ENCODE data around the gene ADGB.
"Not testable (repeated sequence)": the region's sequence is repeated elsewhere in the genome, so short reads cannot be mapped to it uniquely, and the experiment has no call there.

ADGB gene

GRCh38 chr6:146598772-146599405 lies at the start of gene ADGB:
Gene ADGB, plus strand, starts transcription at chr6:146598972. Its CDS starts 69 bp downstream, at chr6:146599041.
- Mint-ChIP-seq H3K36me3 (no peaks in the 10 kb centered on the region), H3K27me3 (peaks cover 13% of the 10 kb centered on the region), H3K4me1 (no peaks in the 10 kb centered on the region), H3K4me3 (no peak within 1 kb of the TSS), H3K27ac (no peak within 1 kb of the TSS), H3K9me3 (no peaks in the 10 kb centered on the region)
- CTCF ChIA-PET, result no interaction called here
- DNase-seq, result no peak

- CTCF ChIA-PET, result no interaction called here
- DNase-seq, result no peak
- H3K4me3 Mint-ChIP-seq, result no peak overlapping the region
- H3K27ac Mint-ChIP-seq, result no peak overlapping the region
- no peaks in the 10 kb centered on the region for H3K4me1 Mint-ChIP-seq
- H3K27me3 Mint-ChIP-seq, result peaks cover 4% of the 10 kb centered on the region
- no peaks in the 10 kb centered on the region for H3K36me3 Mint-ChIP-seq
- H3K9me3 Mint-ChIP-seq, result no peaks in the 10 kb centered on the region
Observed at GRCh38 chr6:146550911-146551310, 47.9 kb upstream of the ADGB start.

GRCh38 chr6:146551545-146551944 lies 47.2 kb upstream of the ADGB start:
- no peaks in the 10 kb centered on the region for H3K36me3 Mint-ChIP-seq
- H3K27me3 Mint-ChIP-seq, result peaks cover under 1% of the 10 kb centered on the region
- H3K4me1 Mint-ChIP-seq, result no peaks in the 10 kb centered on the region
- no peaks in the 10 kb centered on the region for H3K9me3 Mint-ChIP-seq
- no peak for DNase-seq
- no peak overlapping the region for H3K27ac Mint-ChIP-seq
- H3K4me3 Mint-ChIP-seq, result no peak overlapping the region
- CTCF ChIA-PET, result no interaction called here

- Mint-ChIP-seq H3K9me3 (no peaks in the 10 kb centered on the region), H3K4me3 (no peak overlapping the region), H3K4me1 (no peaks in the 10 kb centered on the region), H3K27ac (no peak overlapping the region), H3K27me3 (no peaks in the 10 kb centered on the region), H3K36me3 (no peaks in the 10 kb centered on the region)
- no peak for DNase-seq
- CTCF ChIA-PET, result no interaction called here
Observed at GRCh38 chr6:146553377-146554135, 45.2 kb upstream of the ADGB start.

- no peaks in the 10 kb centered on the region for H3K27me3 Mint-ChIP-seq
- H3K4me3 Mint-ChIP-seq, result no peak overlapping the region
- H3K36me3 Mint-ChIP-seq, result no peaks in the 10 kb centered on the region
- no peak for DNase-seq
- CTCF ChIA-PET, result no interaction called here
- no peaks in the 10 kb centered on the region for H3K9me3 Mint-ChIP-seq
- H3K4me1 Mint-ChIP-seq, result no peaks in the 10 kb centered on the region
- no peak overlapping the region for H3K27ac Mint-ChIP-seq
Observed at GRCh38 chr6:146560607-146561006, 38.2 kb upstream of the ADGB start.

- H3K4me1 Mint-ChIP-seq, H3K9me3 Mint-ChIP-seq, H3K27ac Mint-ChIP-seq, DNase-seq, H3K4me3 Mint-ChIP-seq, H3K36me3 Mint-ChIP-seq, H3K27me3 Mint-ChIP-seq, CTCF ChIA-PET: not testable (repeated sequence)
Observed at GRCh38 chr6:146566661-146567060, 32.1 kb upstream of the ADGB start.

GRCh38 chr6:146568619-146569018 lies 30.2 kb upstream of the ADGB start:
- DNase-seq, CTCF ChIA-PET, H3K4me3 Mint-ChIP-seq, H3K27ac Mint-ChIP-seq, H3K9me3 Mint-ChIP-seq, H3K4me1 Mint-ChIP-seq, H3K36me3 Mint-ChIP-seq, H3K27me3 Mint-ChIP-seq: not testable (repeated sequence)

- Mint-ChIP-seq H3K4me3 (no peak overlapping the region), H3K36me3 (no peaks in the 10 kb centered on the region), H3K4me1 (no peaks in the 10 kb centered on the region), H3K27me3 (no peaks in the 10 kb centered on the region), H3K27ac (no peak overlapping the region), H3K9me3 (peaks cover 2% of the 10 kb centered on the region)
- CTCF ChIA-PET, result no interaction called here
- no peak for DNase-seq
Observed at GRCh38 chr6:146574211-146574610, 24.6 kb upstream of the ADGB start.

- DNase-seq, result no peak
- H3K4me3 Mint-ChIP-seq, result no peak overlapping the region
Observed at GRCh38 chr6:146578054-146578453, 20.7 kb upstream of the ADGB start.

GRCh38 chr6:146581968-146582367 lies 16.8 kb upstream of the ADGB start:
- Mint-ChIP-seq H3K27me3 (no peaks in the 10 kb centered on the region), H3K9me3 (no peaks in the 10 kb centered on the region), H3K36me3 (no peaks in the 10 kb centered on the region), H3K27ac (no peak overlapping the region), H3K4me1 (no peaks in the 10 kb centered on the region), H3K4me3 (no peak overlapping the region)
- no peak for DNase-seq
- CTCF ChIA-PET, result no interaction called here

More at GRCh38 chr6:146578054-146578453, 20.7 kb upstream of the ADGB start:
- Mint-ChIP-seq H3K36me3 (no peaks in the 10 kb centered on the region), H3K4me1 (no peaks in the 10 kb centered on the region), H3K27me3 (no peaks in the 10 kb centered on the region), H3K9me3 (no peaks in the 10 kb centered on the region), H3K27ac (no peak overlapping the region)
- CTCF ChIA-PET, result no interaction called here

GRCh38 chr6:146582857-146583256 lies 15.9 kb upstream of the ADGB start:
- DNase-seq, result no peak
- no peaks in the 10 kb centered on the region for H3K27me3 Mint-ChIP-seq
- no peaks in the 10 kb centered on the region for H3K36me3 Mint-ChIP-seq
- CTCF ChIA-PET, result no interaction called here
- H3K4me1 Mint-ChIP-seq, result no peaks in the 10 kb centered on the region
- no peak overlapping the region for H3K27ac Mint-ChIP-seq
- H3K9me3 Mint-ChIP-seq, result no peaks in the 10 kb centered on the region
- H3K4me3 Mint-ChIP-seq, result no peak overlapping the region

GRCh38 chr6:146583966-146584365 lies 14.8 kb upstream of the ADGB start:
- no peak overlapping the region for H3K27ac Mint-ChIP-seq
- no peak overlapping the region for H3K4me3 Mint-ChIP-seq
- CTCF ChIA-PET, result no interaction called here
- DNase-seq, result no peak
- no peaks in the 10 kb centered on the region for H3K4me1 Mint-ChIP-seq
- no peaks in the 10 kb centered on the region for H3K36me3 Mint-ChIP-seq
- no peaks in the 10 kb centered on the region for H3K27me3 Mint-ChIP-seq
- H3K9me3 Mint-ChIP-seq, result no peaks in the 10 kb centered on the region

GRCh38 chr6:146587459-146587858 lies 11.3 kb upstream of the ADGB start:
- DNase-seq, result no peak
- Mint-ChIP-seq H3K4me3 (no peak overlapping the region), H3K36me3 (no peaks in the 10 kb centered on the region), H3K4me1 (no peaks in the 10 kb centered on the region), H3K27ac (no peak overlapping the region), H3K27me3 (no peaks in the 10 kb centered on the region), H3K9me3 (no peaks in the 10 kb centered on the region)
- CTCF ChIA-PET, result no interaction called here

- no peak overlapping the region for H3K4me3 Mint-ChIP-seq
- H3K27me3 Mint-ChIP-seq, result peaks cover 3% of the 10 kb centered on the region
- no peaks in the 10 kb centered on the region for H3K36me3 Mint-ChIP-seq
- H3K27ac Mint-ChIP-seq, result no peak overlapping the region
- CTCF ChIA-PET, result no interaction called here
- no peaks in the 10 kb centered on the region for H3K9me3 Mint-ChIP-seq
- no peaks in the 10 kb centered on the region for H3K4me1 Mint-ChIP-seq
- DNase-seq, result no peak
Observed at GRCh38 chr6:146590492-146590891, 8.3 kb upstream of the ADGB start.

GRCh38 chr6:146592451-146592850 lies 6.3 kb upstream of the ADGB start:
- no peak overlapping the region for H3K4me3 Mint-ChIP-seq
- H3K9me3 Mint-ChIP-seq, result no peaks in the 10 kb centered on the region
- H3K27me3 Mint-ChIP-seq, result peaks cover 7% of the 10 kb centered on the region
- no peak overlapping the region for H3K27ac Mint-ChIP-seq
- CTCF ChIA-PET, result no interaction called here
- no peak for DNase-seq
- no peaks in the 10 kb centered on the region for H3K36me3 Mint-ChIP-seq
- no peaks in the 10 kb centered on the region for H3K4me1 Mint-ChIP-seq

Data from activated naive CD4-positive, alpha-beta T cell treated with anti-CD3 and anti-CD28 coated beads, Interleukin-2, amount 10 ng/mL, durations not matched to agents 7 days and 5 days (primary cell).